ENCODE results near the gene RIN3. TPM values are rescaled to one million over a fixed set of nuclear protein-coding genes. Genes with fewer than 3 reads are reported as not detected.

The RIN3 gene
- total RNA-seq, 4 donors from 2014 or later, result 4.7 to 7.9 (median 6.6) TPM

DNA sequence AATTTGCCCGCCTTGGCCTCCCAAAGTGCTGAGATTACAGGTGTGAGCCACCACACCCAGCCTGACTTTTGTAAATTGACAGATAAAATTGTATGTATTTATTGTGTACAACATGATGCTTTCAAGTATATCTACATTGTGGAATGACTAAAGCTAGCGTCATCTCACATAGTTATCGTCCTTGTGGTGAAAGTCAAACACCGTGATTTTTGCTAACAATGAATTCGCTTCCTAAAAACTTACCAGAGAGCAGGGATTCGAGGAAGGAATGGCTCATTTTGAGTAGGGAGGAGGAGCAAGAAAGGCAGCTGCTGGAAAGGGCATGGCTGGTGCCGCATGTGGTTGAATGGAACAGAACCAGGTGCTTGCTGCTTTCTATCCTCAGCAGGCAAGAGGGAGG is 149.5 kb downstream of the RIN3 start:
- no peak overlapping the region for H3K27ac ChIP-seq
- no peak for TF ChIP-seq POLR2A (IDR thresholded peaks at IDR 0.05)
- TF ChIP-seq, protein P1, sequence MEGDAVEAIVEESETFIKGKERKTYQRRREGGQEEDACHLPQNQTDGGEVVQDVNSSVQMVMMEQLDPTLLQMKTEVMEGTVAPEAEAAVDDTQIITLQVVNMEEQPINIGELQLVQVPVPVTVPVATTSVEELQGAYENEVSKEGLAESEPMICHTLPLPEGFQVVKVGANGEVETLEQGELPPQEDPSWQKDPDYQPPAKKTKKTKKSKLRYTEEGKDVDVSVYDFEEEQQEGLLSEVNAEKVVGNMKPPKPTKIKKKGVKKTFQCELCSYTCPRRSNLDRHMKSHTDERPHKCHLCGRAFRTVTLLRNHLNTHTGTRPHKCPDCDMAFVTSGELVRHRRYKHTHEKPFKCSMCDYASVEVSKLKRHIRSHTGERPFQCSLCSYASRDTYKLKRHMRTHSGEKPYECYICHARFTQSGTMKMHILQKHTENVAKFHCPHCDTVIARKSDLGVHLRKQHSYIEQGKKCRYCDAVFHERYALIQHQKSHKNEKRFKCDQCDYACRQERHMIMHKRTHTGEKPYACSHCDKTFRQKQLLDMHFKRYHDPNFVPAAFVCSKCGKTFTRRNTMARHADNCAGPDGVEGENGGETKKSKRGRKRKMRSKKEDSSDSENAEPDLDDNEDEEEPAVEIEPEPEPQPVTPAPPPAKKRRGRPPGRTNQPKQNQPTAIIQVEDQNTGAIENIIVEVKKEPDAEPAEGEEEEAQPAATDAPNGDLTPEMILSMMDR (IDR thresholded peaks at IDR 0.05), result no peak
- intact Hi-C loops (cut with DNase I), result no loop called here

DNA sequence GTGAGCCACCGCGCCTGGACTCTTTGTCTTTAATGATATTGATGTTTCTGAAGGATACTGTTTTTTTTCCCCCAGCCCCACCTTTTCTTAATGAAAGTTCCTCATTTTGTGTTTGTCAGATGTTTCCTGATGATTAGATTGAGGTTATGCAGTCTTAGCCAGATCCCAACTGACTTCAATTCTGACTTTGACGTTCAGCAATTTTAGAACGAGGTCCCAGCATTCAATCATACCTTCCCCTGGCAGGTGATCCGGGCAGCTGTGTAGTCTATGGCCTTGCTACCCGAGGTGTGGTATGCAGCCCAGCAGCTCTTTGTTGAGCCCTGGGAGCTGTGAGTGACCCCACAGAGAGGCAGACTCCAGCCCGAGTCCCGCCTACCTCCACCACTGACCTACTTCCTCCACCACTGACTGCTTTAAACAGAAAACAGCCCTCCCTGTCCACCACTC is 152.1 kb downstream of the RIN3 start:
- Histone ChIP-seq H3K27me3 (no peaks in the 10 kb centered on the region), H3K4me1 (no peaks in the 10 kb centered on the region), H3K9me3 (no peaks in the 10 kb centered on the region), H3K27ac (no peak overlapping the region), H3K4me3 (replicated peaks in 1 of 3) (no peak overlapping the region), H3K36me3 (peaks cover 0 to 2% of the 10 kb centered on the region in 2 donors)
- no peak for DNase-seq
- TF ChIP-seq, protein P1 (IDR thresholded peaks at IDR 0.05), result no peak
- no peak for TF ChIP-seq POLR2A (IDR thresholded peaks at IDR 0.05)
- intact Hi-C loops (cut with DNase I), result no loop called here
- WGBS, 2 donors, result 57 to 66% methylated on average over 8 of the region's 8 CpGs

More for the DNA sequence above, 149.5 kb downstream of the RIN3 start:
- H3K9me3 ChIP-seq, result no peaks in the 10 kb centered on the region
- no peaks in the 10 kb centered on the region for H3K36me3 ChIP-seq
- H3K27me3 ChIP-seq, result no peaks in the 10 kb centered on the region
- 94% methylated on average over 7 of the region's 7 CpGs for WGBS, 2 donors
- no peaks in the 10 kb centered on the region for H3K4me1 ChIP-seq
- no peak for DNase-seq
- H3K4me3 ChIP-seq (replicated peaks in 1 of 3), result no peak overlapping the region

DNA sequence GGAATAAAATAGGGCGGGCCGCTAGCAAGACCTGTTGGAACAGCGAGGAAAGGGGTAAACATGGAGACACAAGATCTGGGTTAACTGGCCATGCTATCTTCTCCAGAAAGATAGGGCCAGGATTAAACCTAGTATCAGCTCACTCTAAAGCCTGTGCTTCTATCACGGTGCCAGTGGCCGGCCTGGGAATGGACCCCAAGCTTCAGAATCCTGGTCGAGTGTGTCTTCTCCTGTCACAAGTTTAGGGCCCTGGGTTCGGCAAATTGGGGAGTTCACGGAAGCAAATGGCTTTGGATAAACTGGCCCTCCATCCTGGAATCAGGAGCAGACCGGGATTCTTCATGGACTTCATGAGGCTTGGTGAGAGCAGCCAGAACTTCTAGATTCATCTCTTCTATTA is 152.7 kb downstream of the RIN3 start:
- Histone ChIP-seq H3K36me3 (peaks cover 0 to 2% of the 10 kb centered on the region in 2 donors), H3K27me3 (no peaks in the 10 kb centered on the region), H3K4me3 (replicated peaks in 1 of 3) (no peak overlapping the region), H3K4me1 (no peaks in the 10 kb centered on the region), H3K9me3 (no peaks in the 10 kb centered on the region), H3K27ac (no peak overlapping the region)
- TF ChIP-seq, protein P1 (IDR thresholded peaks at IDR 0.05), result no peak
- TF ChIP-seq POLR2A (IDR thresholded peaks at IDR 0.05), result no peak
- intact Hi-C loops (cut with DNase I), result no loop called here
- 95 to 96% methylated on average over 8 to 9 of the region's 9 CpGs for WGBS, 2 donors
- DNase-seq, result no peak

DNA sequence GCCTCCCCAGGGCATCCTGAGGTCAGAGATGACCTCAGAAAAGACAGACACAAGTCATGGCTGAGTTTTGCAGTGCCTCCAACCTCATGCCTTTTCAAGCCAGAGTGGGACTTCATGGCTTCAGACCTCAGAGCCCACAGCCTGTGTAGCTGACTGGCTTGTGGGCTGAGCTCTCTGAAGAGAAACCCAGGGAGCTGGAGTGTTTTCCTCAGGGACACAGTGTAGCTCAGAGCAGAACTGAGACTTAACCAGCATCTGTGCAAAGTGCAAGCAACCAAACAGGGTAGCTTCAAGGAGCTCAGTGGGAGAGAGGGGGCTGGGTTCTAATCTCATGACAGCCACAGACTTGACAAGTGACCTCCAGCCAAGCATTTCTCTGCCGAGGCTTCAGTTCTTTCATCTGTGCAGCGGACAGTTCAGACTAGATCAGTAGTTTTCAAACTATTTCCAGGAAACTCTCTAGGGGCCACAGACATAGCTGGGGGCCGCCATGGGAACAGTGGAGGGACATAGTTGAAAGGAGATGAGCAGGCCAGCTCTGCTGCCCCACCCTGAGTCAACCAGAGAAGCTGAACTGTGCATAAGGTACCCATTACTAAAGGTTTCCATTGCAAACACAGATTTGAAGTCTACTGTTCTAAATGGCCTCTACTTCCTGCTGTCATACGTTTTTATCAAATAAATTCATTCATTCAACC is 154.8 kb downstream of the RIN3 start:
- no peak overlapping the region for H3K4me3 ChIP-seq (replicated peaks in 1 of 3)
- no peaks in the 10 kb centered on the region for H3K4me1 ChIP-seq
- DNase-seq, result no peak
- no peaks in the 10 kb centered on the region for H3K27me3 ChIP-seq
- H3K9me3 ChIP-seq, result no peaks in the 10 kb centered on the region
- no peak overlapping the region for H3K27ac ChIP-seq
- intact Hi-C loops (cut with DNase I), result no loop called here
- TF ChIP-seq POLR2A (IDR thresholded peaks at IDR 0.05), result no peak
- TF ChIP-seq, protein P1 (IDR thresholded peaks at IDR 0.05), result no peak
- H3K36me3 ChIP-seq, result peaks cover 0 to 2% of the 10 kb centered on the region in 2 donors
- WGBS, 2 donors, result 78% methylated on average over 4 of the region's 4 CpGs

DNA sequence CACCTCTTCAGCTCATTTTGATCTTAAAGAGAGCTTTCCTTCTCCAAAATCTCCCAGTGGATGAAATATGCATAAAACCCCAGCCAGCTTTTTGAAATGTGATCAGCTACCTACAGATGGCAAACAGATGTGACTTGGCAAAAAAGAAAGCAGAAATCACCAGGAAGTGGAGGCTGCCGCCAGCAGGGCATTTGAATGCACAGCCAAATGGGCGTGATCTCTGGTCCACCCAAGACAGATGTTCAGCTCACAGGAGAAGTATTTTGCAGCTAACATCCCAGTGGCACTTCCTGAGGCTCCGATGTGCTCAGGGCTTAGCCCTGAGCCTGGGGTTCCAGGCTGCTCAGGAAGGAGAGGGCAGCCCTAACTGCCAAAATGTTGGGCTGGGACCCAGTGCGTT is 156.6 kb downstream of the RIN3 start:
- TF ChIP-seq, protein P1 (IDR thresholded peaks at IDR 0.05), result no peak
- no peak for TF ChIP-seq POLR2A (IDR thresholded peaks at IDR 0.05)
- Histone ChIP-seq H3K27me3 (no peaks in the 10 kb centered on the region), H3K9me3 (no peaks in the 10 kb centered on the region), H3K4me1 (no peaks in the 10 kb centered on the region), H3K27ac (no peak overlapping the region), H3K4me3 (replicated peaks in 1 of 3) (no peak overlapping the region), H3K36me3 (peaks cover 0 to 2% of the 10 kb centered on the region in 2 donors)
- intact Hi-C loops (cut with DNase I), result no loop called here
- 85 to 98% methylated on average over 3 to 4 of the region's 4 CpGs for WGBS, 2 donors
- DNase-seq, result no peak
